Nucleus accumbens (tissue), 56 donors: Measurements from ENCODE around the gene ALPK1.

Experiments used
- DNase-seq, 56 donors: peaks; one replicate each; lab custom pipeline; 2025; lab: John Stamatoyannopoulos, UW

Gene ALPK1

DNA sequence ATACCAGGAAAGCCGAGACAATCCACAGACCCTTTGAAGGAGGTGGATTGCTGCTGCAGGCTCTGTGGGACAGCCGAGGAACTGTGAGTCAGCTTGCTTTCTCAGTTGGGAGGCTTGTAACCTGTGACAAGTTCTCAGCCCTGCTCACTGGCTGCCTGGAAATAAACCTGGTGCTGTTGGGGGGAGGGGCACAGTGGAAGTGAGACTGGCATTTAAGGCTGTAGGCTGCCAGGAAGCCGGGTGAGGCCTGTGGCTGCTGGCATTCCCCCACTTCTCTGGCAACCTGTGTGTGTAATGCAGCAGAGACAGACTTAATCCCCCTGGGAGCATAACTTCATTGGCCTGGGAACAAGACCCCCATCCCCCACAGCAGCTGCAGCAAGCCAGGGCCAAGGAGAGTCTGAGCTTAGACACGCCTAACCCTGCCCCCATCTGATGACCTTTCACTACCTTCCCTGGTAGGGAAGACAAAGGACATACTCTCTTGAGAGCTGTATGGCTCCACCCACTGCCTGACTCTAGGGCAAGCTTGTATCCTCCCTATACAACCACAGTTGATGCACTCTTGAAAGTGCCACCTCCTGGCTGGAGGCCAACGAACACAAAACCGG, 64.1 kb downstream of the ALPK1 start:
- DNase-seq = no peak

GRCh38 chr4:112370466-112370865, 73.3 kb downstream of the ALPK1 start:
- no peak for DNase-seq

- no peak for DNase-seq
Measured at GRCh38 chr4:112371361-112371760, 74.2 kb downstream of the ALPK1 start.

DNA sequence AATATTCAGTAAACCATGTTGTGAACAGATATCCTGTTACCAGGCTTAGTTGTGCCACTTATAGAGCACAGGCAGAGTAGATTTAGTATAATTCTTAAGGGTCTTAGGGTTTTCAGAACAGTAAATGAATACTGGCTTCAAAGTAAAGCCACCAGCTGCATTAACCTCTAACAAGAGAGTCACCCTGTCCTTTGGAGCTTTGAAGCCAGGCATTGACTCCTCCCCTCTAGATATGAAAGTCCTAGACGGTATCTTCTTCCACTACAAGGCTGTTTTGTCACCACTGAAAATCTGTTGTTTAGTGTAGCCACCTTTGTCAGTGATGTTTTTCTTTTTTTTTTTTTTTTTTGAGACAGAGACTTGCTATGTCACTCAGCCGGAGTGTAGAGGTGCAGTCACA, 77.7 kb downstream of the ALPK1 start:
- no peak for DNase-seq

DNA sequence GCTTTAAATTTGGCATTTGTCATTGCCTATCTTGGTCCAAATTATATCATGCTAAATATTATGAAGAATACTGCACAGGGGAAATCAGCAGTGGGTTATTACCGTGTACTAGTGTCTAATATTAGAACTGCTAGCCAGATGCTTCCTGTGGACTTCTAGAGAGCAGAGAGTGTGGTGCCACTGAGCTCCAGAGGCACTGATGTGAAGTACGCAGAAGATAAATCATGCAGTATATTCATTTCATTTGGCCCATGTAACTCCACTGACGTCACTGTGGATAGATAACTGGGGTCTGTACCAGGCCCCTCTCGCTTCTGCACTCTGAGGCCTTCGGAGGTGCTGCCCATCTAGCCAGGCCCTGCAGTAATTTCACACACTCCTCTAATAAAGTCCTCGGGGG, 80.0 kb downstream of the ALPK1 start:
- DNase-seq = no peak

DNA sequence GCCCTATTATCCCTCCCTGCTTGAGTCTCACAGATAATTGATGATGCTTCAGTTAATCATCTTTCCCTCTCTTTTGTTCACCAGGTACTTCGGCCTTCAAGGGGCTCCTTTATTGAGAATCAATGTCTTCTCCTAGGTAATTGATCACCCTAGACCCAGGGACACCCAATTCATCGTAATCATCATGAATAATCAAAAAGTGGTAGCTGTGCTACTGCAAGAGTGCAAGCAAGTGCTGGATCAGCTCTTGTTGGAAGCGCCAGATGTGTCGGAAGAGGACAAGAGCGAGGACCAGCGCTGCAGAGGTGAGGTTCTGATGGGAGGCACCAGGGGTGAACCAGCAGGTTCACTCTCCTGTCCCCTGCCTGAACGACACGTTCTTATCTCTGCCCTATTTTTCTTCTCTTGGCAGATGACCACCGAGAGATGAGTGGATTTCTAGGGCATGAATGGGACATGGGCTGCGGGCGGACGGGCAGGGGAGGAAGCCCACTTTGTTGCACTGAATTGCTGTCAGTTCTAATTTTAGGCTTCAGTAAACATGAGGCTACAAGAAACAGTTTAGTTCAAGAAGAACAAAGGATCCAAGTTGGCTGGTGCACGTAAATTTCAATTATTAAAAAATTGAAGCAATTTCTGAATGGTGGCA, 80.5 kb downstream of the ALPK1 start:
- no peak for DNase-seq

GRCh38 chr4:112378243-112378620, 81.1 kb downstream of the ALPK1 start:
- DNase-seq = no peak

DNA sequence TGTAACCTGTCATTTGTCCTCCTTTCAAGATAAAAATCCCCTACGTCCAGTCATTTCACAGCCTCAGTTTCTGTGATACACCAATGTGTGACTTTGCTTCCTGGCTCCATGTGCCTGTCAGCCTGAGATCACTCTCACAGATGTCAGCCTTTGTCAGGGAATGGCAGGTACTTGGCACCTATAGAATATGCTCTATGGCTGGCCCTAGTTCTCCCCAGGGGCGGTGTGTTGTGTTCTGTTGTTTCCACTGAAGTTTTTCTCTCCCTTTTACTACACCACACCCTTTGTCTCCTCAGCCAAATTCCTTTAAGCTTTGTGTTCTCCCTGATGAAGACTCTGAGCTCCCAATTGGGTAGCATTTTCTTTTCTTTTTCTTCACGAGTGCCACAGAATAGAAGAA, 81.7 kb downstream of the ALPK1 start:
- DNase-seq = no peak

DNA sequence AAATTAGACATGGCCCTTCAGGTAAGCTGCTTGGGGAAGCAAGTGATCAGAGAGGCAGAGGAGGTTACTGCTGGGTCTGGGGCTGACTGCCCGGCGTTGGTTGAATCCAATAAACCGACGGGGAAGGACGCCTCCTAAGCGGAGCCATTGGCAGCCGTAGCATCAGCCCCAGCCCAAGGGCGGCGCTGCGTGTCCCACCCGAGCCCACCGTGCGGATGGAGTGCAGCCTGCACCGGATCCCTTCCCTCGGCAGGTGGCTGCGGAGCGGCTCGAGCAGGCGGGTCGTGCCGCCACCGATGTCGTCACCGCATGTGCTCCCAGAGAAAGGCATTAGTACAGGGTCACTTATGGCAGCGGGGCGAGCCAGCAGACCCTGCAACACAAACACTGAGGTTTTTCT, 82.1 kb downstream of the ALPK1 start:
- DNase-seq = peak in 1 of 56 donors; percentile 3

DNA sequence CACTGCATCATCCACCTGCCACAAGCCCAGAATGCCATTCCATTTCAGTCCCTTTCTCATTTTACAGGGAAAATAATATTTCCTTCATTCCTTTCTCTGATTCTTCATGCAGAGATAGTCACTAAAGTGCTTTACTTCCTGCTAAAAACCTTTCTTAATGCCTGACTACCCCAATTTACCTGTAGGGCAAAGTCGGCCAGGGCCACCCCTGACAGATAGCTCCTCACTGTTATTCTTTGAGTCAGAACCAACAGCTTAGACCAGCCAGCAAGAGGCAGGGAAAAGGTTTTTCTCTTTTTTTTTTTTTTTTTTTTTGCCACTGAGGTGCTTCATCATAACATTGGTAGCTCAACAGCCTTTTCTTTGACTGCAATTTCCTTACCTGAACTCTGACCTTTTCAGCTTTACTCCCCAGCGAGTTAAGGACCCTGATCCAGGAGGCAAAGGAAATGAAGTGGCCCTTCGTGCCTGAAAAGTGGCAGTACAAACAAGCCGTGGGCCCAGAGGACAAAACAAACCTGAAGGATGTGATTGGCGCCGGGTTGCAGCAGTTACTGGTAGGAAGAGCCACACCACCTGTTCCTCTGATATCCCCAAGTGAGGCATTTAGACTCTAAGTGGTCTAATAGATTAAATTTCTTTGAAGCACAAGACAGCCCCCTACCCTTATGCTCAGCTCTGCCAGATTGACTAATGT, 85.0 kb downstream of the ALPK1 start:
- DNase-seq = no peak

DNA sequence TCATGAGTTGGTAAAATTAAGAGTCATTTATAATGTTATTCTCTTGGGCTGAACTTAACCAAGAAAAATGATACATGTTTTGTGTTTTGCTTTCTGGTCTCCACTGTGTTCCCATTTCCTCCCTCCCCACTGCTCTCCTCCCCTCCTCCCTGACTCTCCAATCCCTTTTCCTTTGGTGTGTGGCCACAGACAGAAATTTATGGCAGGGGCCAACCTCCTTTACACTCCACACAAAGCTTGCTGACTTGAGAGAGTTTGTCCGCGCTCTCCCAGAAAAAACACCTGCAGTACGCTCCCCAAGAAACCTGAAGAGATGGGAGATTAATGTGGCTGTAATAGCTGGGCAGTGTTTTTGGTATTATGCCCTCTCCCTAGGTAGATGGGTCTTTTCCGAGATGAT, 88.9 kb downstream of the ALPK1 start:
- no peak for DNase-seq

GRCh38 chr4:112402098-112402497, 104.9 kb downstream of the ALPK1 start:
- DNase-seq = no peak

GRCh38 chr4:112403101-112403945, 106.2 kb downstream of the ALPK1 start:
- peak in 13 of 56 donors; percentile 3 to 65 (median 23) for DNase-seq

- DNase-seq = no peak
Measured at GRCh38 chr4:112410364-112410763, 113.2 kb downstream of the ALPK1 start.

DNA sequence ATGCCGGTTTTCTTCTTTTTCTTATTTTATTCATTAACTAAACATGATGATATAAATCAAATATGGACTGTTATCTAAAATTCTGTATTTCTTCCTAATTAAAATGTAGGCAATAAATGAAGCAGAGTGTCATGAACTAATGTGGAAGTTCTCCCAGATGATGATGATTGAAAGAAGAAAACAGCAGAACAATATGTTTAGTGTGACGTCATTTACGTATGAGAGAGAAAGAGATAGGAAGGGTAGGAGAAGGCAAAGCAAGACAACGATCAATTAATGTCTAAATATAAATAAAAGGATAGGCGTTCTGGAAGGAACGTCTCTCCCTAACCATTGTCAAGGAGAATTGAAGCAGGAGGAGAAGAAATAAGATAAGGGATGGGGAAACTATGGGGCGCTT, 113.6 kb downstream of the ALPK1 start:
- no peak for DNase-seq

GRCh38 chr4:112411781-112412550, 114.8 kb downstream of the ALPK1 start:
- DNase-seq = peak in 20 of 56 donors; percentile 1 to 40 (median 18)

- no peak for DNase-seq
Measured at GRCh38 chr4:112416464-112416863, 119.3 kb downstream of the ALPK1 start.

GRCh38 chr4:112418092-112418491, 120.9 kb downstream of the ALPK1 start:
- no peak for DNase-seq

- DNase-seq = no peak
Measured at GRCh38 chr4:112421911-112422310, 124.7 kb downstream of the ALPK1 start.

DNA sequence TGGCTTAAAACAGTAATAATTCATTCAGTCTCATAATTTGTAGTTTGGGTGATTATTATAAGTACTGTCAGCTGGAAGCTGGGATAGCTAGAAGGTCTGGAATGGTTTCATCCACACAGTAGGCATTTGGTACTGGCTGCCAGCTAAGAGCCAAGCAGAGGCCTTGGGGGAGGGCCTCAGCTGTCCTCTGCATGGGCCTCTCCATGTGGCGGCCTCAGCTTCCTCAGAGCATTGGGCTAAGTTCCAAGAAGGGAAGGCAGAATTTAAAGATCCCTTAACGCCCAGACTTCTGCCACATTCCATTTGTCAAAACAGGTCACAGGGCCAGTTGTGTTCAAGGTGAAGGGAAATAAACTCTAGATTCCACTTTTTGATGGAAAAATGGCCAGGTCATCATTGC, 125.5 kb downstream of the ALPK1 start:
- no peak for DNase-seq
